Measurements from ENCODE around the gene ZNRF1. TPM values are rescaled to one million over a fixed set of nuclear protein-coding genes. Genes with fewer than 3 reads are reported as not detected.
A peak's percentile ranks its signal among the peaks of the same experiment; 100 is the strongest.

The ZNRF1 gene
- total RNA-seq, 1 experiment from 2014 or later: 27.1 TPM

DNA sequence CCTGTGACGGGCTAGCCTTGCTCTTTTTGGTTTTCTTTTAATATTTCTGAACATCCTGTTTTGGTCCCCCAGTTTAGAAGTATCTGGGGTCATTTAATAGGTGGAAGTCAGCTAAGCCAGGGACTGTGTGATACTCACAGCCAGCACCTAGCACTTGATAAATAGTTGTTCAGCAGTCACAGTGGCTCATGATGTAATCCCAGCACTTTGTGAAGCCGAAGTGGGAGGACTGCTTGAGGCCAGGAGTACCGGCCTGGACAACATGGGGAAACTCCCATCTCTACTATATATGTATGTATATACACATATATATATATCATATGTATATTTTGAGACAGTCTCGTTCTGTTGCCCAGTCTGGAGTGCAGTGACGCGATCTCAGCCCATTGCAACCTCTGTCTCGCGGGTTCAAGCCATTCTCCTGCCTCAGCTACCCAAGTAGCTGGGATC, 1.8 kb upstream of the ZNRF1 start:
- BruUV-seq (replicated peaks): no TSS peak
- Mint-ChIP-seq H3K36me3 (ENCODE audit: insufficient read depth, unreplicated experiment) (peaks cover 24% of the 10 kb centered on the region), H3K9me3 (ENCODE audit: low read depth, unreplicated experiment) (no peaks in the 10 kb centered on the region), H3K27me3 (ENCODE audit: unreplicated experiment) (peaks cover 14% of the 10 kb centered on the region), H3K27ac (ENCODE audit: unreplicated experiment) (no peak overlapping the region), H3K4me1 (ENCODE audit: low read depth, unreplicated experiment) (peaks cover 32% of the 10 kb centered on the region), H3K4me3 (ENCODE audit: low read depth, unreplicated experiment) (no peak overlapping the region)
- intact Hi-C loops (cut with micrococcal nuclease; ENCODE audit: unreplicated experiment): no loop called here
- TF ChIP-seq, protein P1, sequence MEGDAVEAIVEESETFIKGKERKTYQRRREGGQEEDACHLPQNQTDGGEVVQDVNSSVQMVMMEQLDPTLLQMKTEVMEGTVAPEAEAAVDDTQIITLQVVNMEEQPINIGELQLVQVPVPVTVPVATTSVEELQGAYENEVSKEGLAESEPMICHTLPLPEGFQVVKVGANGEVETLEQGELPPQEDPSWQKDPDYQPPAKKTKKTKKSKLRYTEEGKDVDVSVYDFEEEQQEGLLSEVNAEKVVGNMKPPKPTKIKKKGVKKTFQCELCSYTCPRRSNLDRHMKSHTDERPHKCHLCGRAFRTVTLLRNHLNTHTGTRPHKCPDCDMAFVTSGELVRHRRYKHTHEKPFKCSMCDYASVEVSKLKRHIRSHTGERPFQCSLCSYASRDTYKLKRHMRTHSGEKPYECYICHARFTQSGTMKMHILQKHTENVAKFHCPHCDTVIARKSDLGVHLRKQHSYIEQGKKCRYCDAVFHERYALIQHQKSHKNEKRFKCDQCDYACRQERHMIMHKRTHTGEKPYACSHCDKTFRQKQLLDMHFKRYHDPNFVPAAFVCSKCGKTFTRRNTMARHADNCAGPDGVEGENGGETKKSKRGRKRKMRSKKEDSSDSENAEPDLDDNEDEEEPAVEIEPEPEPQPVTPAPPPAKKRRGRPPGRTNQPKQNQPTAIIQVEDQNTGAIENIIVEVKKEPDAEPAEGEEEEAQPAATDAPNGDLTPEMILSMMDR (IDR thresholded peaks at IDR 0.05; ENCODE audit: unreplicated experiment): no peak
- no peak for DNase-seq
- CTCF ChIA-PET: interaction anchor here (0.6 to 3.5 kb wide), 3 partner anchors 11 to 113 kb away, joined by 3 to 125 read pairs (median 6); partner anchors contain the start of gene WDR59

DNA sequence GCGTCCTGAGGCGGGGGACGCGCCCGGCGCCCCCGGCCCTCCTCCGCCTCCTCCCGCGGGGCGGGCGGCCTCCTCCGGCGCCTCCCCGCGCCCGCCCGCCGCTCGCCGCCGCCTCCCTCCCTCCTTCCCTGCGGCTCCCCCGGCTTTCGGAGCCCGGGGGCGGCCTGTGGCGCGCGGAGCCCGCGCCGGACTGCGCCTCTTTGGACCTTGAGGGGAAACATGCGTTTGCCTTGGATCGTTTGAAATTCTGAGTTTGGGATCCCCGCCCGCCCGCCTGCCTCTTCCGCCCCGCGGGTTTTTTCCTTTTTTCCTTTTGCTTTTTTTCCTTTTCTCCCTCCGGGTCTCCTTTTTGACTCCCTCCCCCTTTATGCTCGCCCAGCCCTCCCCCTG, 390 bp downstream of the ZNRF1 start:
- BruUV-seq (replicated peaks): no TSS peak
- TF ChIP-seq, protein P1 (IDR thresholded peaks at IDR 0.05; ENCODE audit: unreplicated experiment): no peak
- H3K27ac Mint-ChIP-seq (ENCODE audit: unreplicated experiment): peak overlapping the region; percentile 63

DNA sequence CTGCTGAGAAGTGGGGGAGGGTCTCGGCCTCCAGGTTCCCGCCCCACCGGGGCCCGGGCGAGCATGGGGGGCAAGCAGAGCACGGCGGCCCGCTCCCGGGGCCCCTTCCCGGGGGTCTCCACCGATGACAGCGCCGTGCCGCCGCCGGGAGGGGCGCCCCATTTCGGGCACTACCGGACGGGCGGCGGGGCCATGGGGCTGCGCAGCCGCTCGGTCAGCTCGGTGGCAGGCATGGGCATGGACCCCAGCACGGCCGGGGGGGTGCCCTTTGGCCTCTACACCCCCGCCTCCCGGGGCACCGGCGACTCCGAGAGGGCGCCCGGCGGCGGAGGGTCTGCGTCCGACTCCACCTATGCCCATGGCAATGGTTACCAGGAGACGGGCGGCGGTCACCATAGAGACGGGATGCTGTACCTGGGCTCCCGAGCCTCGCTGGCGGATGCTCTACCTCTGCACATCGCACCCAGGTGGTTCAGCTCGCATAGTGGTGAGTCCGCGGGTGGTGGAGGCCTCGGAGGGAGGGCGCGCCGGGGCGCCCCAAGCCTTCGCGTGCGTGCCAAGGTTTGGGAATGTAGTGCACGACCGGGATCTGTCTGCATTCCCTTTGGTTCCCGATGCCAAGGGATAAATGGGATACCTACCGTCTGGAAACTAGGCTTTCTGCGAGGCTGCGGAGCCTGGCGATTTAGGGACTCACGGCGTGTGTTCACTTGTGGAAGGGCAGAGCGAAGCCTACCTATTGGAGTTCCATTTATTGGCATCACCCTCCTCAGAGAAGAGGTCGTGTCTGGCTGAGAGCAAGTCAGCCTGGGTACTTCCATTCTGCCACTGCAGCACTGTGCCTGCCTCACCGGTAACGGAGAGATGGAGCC, 1.0 kb downstream of the ZNRF1 start:
- peak overlapping the region; percentile 63 for H3K27ac Mint-ChIP-seq (ENCODE audit: unreplicated experiment)
- no TSS peak for BruUV-seq (replicated peaks)

More for the DNA sequence above, 390 bp downstream of the ZNRF1 start:
- CTCF ChIA-PET: interaction anchor here (1.1 kb wide), 1 partner anchor 112 kb away, joined by 4 read pairs; no protein-coding TSS in a partner anchor
- Mint-ChIP-seq H3K4me3 (ENCODE audit: low read depth, unreplicated experiment) (peak overlapping the region; percentile 72), H3K27me3 (ENCODE audit: unreplicated experiment) (peaks cover 4% of the 10 kb centered on the region), H3K36me3 (ENCODE audit: insufficient read depth, unreplicated experiment) (peaks cover 28% of the 10 kb centered on the region), H3K9me3 (ENCODE audit: low read depth, unreplicated experiment) (no peaks in the 10 kb centered on the region), H3K4me1 (ENCODE audit: low read depth, unreplicated experiment) (peaks cover 50% of the 10 kb centered on the region)
- DNase-seq: peak; percentile 15
- intact Hi-C loops (cut with micrococcal nuclease; ENCODE audit: unreplicated experiment): no loop called here

DNA sequence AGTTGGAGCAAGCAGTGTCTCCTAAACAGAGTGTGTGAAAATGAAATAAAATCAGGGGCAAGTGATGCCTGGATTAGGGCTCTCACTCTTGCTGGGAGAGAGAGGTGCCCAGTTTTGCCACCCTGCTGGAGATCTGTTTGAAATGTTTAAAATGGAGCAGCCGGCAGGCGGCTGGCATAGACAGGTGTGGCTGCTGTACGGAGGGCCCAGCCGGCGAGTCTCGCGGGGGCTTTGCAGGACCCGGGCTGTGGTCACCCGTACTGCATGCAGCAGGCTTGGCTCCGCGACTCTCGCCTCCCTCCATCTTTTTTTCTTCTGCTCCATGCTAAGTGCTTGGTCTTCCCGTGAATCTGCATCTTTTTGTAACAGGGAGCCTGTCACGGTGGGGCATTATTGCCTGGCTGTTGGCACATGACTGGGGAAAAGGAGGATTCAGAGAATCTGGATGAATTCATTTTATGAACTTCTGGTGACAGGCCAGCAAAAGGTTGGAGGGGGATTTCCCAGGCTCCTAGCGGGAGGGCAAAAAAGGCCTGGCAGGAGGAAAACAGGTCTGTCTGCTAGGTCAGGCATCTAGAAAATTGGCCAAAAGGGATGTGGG, 1.8 kb downstream of the ZNRF1 start:
- H3K4me1 Mint-ChIP-seq (ENCODE audit: low read depth, unreplicated experiment): peaks cover 50% of the 10 kb centered on the region
- H3K27me3 Mint-ChIP-seq (ENCODE audit: unreplicated experiment): no peaks in the 10 kb centered on the region
- H3K9me3 Mint-ChIP-seq (ENCODE audit: low read depth, unreplicated experiment): no peaks in the 10 kb centered on the region
- BruUV-seq (replicated peaks): no TSS peak
- no peak overlapping the region for H3K27ac Mint-ChIP-seq (ENCODE audit: unreplicated experiment)
- CTCF ChIA-PET: interaction anchor here (0.6 to 1.1 kb wide), 2 partner anchors 111 to 124 kb away, joined by 4 to 6 read pairs; no protein-coding TSS in a partner anchor
- TF ChIP-seq, protein P1 (IDR thresholded peaks at IDR 0.05; ENCODE audit: unreplicated experiment): no peak
- peak; percentile 28 for DNase-seq
- intact Hi-C loops (cut with micrococcal nuclease; ENCODE audit: unreplicated experiment): loop anchor here (2.0 kb wide), 1 partner anchor 64 kb away; no protein-coding TSS in a partner anchor
- H3K36me3 Mint-ChIP-seq (ENCODE audit: insufficient read depth, unreplicated experiment): peaks cover 28% of the 10 kb centered on the region
- peak overlapping the region; percentile 72 for H3K4me3 Mint-ChIP-seq (ENCODE audit: low read depth, unreplicated experiment)

More for the DNA sequence above, 1.0 kb downstream of the ZNRF1 start:
- peak overlapping the region; percentile 72 for H3K4me3 Mint-ChIP-seq (ENCODE audit: low read depth, unreplicated experiment)
- no peaks in the 10 kb centered on the region for H3K27me3 Mint-ChIP-seq (ENCODE audit: unreplicated experiment)
- CTCF ChIA-PET: interaction anchor here (0.6 to 1.1 kb wide), 2 partner anchors 111 to 147 kb away, joined by 3 to 4 read pairs; no protein-coding TSS in a partner anchor
- peak; percentile 70 for DNase-seq
- TF ChIP-seq, protein P1 (IDR thresholded peaks at IDR 0.05; ENCODE audit: unreplicated experiment): no peak
- H3K36me3 Mint-ChIP-seq (ENCODE audit: insufficient read depth, unreplicated experiment): peaks cover 28% of the 10 kb centered on the region
- no peaks in the 10 kb centered on the region for H3K9me3 Mint-ChIP-seq (ENCODE audit: low read depth, unreplicated experiment)
- H3K4me1 Mint-ChIP-seq (ENCODE audit: low read depth, unreplicated experiment): peaks cover 50% of the 10 kb centered on the region
- intact Hi-C loops (cut with micrococcal nuclease; ENCODE audit: unreplicated experiment): loop anchor here (2.0 kb wide), 1 partner anchor 65 kb away; no protein-coding TSS in a partner anchor
